Right atrium auricular region (tissue), 2 donors: ENCODE measurements around the gene AATK. TPM values are rescaled to one million over a fixed set of nuclear protein-coding genes. Genes with fewer than 3 reads are reported as not detected.

Source experiments
- DNase-seq: peaks from one replicate; pipeline ENCODE4 v3.0.0-alpha.2; 2019; ENCODE audit warnings: low spot score
- H3K27ac ChIP-seq, 2 donors: fragments of 200-600 bp; sonication (generic); 1 replicate in 1 of 2; 2 replicates in 1 of 2; pipeline ENCODE4 v1.5.1; 2016 to 2019
- H3K27me3 ChIP-seq, 2 donors: fragments of 200-600 bp; sonication (generic); one replicate each; pipeline versions ENCODE4 v1.5.1 to v1.6.0; 2017 to 2019
- H3K36me3 ChIP-seq: fragments of 200-600 bp; sonication (generic); one replicate; pipeline ENCODE4 v1.5.1; 2016
- H3K4me1 ChIP-seq, 2 donors: fragments of 200-600 bp; sonication (generic); one replicate each; pipeline versions ENCODE4 v1.5.1 to v1.6.0; 2017 to 2019
- H3K4me3 ChIP-seq, 2 donors: fragments of 200-600 bp; sonication (generic); 1 replicate in 1 of 2; 2 replicates in 1 of 2; pipeline ENCODE4 v1.5.1; 2017 to 2019; ENCODE audit warnings: mild to moderate bottlenecking in 1 of 2, moderate library complexity in 1 of 2
- H3K9me3 ChIP-seq, 2 donors: fragments of 200-600 bp; sonication (generic); one replicate each; pipeline ENCODE4 v1.5.1; 2019
- total RNA-seq, 2 donors: library from RNA; depleted of rRNA; stranded (reverse); fragments of >200 nt; gene quantifications; one replicate each; pipeline ENCODE4 v1.1.0, GENCODE V29; 2016
- TF ChIP-seq, protein P1 (sequence below), 2 donors: fragments of 200-600 bp; sonication (generic); IDR thresholded peaks; one replicate each; pipeline ENCODE4 v1.5.1; 2019; ENCODE audit warnings: antibody characterized with exemption in 2 of 2

The AATK gene
- total RNA-seq, 2 donors from 2014 or later: 5.4 to 6.5 TPM

DNA sequence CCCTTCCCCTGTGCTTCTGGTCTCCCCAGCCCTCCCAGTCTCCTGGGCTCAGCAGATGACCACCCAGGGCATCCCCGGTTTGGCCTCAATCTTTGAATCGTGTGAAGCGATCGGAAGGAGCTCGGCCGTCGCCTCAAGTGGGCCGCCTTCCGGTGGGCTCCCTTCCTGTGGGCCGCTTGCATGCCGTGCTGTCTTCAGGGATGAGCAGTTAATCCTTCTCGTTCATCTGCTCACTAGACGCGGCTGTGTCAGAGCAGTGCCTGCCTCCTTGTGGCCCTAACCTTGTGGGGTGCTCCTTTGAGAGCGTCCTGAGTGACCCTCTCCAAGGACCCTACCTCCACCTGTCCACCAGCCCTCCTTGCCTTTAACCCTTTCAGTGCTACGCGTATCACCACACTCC lies 90.7 kb downstream of the AATK start:
- no peak for DNase-seq
- H3K4me1 ChIP-seq: peaks cover 0 to 14% of the 10 kb centered on the region in 2 donors
- no peaks in the 10 kb centered on the region for H3K9me3 ChIP-seq
- H3K4me3 ChIP-seq: no peak overlapping the region
- peaks cover 8% of the 10 kb centered on the region for H3K36me3 ChIP-seq
- no peak overlapping the region for H3K27ac ChIP-seq
- TF ChIP-seq, protein P1, sequence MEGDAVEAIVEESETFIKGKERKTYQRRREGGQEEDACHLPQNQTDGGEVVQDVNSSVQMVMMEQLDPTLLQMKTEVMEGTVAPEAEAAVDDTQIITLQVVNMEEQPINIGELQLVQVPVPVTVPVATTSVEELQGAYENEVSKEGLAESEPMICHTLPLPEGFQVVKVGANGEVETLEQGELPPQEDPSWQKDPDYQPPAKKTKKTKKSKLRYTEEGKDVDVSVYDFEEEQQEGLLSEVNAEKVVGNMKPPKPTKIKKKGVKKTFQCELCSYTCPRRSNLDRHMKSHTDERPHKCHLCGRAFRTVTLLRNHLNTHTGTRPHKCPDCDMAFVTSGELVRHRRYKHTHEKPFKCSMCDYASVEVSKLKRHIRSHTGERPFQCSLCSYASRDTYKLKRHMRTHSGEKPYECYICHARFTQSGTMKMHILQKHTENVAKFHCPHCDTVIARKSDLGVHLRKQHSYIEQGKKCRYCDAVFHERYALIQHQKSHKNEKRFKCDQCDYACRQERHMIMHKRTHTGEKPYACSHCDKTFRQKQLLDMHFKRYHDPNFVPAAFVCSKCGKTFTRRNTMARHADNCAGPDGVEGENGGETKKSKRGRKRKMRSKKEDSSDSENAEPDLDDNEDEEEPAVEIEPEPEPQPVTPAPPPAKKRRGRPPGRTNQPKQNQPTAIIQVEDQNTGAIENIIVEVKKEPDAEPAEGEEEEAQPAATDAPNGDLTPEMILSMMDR (IDR thresholded peaks at IDR 0.05): no peak
- no peaks in the 10 kb centered on the region for H3K27me3 ChIP-seq

- no peak overlapping the region for H3K4me3 ChIP-seq
- H3K9me3 ChIP-seq: no peaks in the 10 kb centered on the region
- TF ChIP-seq, protein P1 (IDR thresholded peaks at IDR 0.05): no peak
- DNase-seq: no peak
- H3K4me1 ChIP-seq: peaks cover 0 to 9% of the 10 kb centered on the region in 2 donors
- peaks cover 8% of the 10 kb centered on the region for H3K36me3 ChIP-seq
- no peak overlapping the region for H3K27ac ChIP-seq
- no peaks in the 10 kb centered on the region for H3K27me3 ChIP-seq
Measured at GRCh38 chr17:81074875-81075274, 91.1 kb downstream of the AATK start.

- TF ChIP-seq, protein P1 (IDR thresholded peaks at IDR 0.05): no peak
- no peak for DNase-seq
Measured at GRCh38 chr17:81073967-81074839, 91.8 kb downstream of the AATK start.

DNA sequence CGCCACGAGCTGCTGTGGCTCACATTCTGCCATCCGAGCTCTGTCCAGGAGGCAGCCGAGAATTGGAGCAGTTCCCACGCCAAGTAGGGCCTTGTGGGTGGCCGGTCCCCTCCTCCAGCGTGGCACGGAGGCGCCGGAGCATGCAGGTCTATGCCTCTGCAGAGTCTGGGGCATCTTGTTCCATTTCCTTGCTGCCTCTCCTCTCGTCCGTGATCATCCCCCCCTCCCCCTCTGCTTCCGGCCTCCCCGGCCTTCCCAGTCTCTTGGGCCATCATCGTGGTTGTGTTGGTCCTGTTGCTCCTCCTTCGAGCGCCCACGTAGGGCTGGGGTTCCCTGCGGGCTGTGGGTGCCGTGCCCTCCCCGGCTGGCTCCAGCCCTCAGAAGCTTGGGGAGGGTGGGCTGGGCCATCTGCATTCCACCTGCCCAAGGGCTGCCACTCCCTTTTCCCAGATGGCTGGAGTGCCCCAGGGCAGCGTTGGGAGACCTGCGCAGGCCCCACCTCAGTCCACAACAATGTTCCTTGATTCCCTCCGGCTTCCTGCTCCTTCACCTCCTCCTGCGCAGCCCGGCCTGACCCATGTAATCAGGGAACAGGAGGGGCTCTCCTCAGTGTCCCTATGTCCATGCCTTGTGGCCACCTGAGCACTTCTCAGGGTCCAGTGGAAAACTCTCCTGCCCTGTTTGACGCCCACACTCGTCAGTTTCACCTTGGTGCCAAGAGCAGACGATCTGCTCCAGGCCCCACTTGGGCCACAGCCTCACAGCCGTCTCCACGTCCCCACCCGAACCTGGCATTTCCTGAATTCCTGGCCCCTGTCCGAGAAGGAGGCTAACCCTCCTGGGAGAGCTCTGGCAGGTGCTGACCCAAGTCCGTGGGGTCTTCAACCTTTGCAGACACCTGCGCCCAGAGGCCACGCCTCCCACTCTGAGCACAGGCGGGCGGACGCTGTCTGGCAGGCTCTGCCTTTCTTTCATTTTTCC lies 94.0 kb downstream of the AATK start:
- H3K4me3 ChIP-seq: no peak overlapping the region
- TF ChIP-seq, protein P1 (IDR thresholded peaks at IDR 0.05): no peak
- H3K36me3 ChIP-seq: peaks cover 8% of the 10 kb centered on the region
- DNase-seq: no peak
- no peaks in the 10 kb centered on the region for H3K27me3 ChIP-seq
- no peaks in the 10 kb centered on the region for H3K9me3 ChIP-seq
- H3K27ac ChIP-seq: no peak overlapping the region
- H3K4me1 ChIP-seq: peaks cover 0 to 18% of the 10 kb centered on the region in 2 donors

More at GRCh38 chr17:81073967-81074839, 91.8 kb downstream of the AATK start:
- Histone ChIP-seq H3K36me3 (peaks cover 8% of the 10 kb centered on the region), H3K4me1 (peaks cover 0 to 8% of the 10 kb centered on the region in 2 donors), H3K27ac (no peak overlapping the region), H3K9me3 (no peaks in the 10 kb centered on the region), H3K4me3 (no peak overlapping the region), H3K27me3 (no peaks in the 10 kb centered on the region)

DNA sequence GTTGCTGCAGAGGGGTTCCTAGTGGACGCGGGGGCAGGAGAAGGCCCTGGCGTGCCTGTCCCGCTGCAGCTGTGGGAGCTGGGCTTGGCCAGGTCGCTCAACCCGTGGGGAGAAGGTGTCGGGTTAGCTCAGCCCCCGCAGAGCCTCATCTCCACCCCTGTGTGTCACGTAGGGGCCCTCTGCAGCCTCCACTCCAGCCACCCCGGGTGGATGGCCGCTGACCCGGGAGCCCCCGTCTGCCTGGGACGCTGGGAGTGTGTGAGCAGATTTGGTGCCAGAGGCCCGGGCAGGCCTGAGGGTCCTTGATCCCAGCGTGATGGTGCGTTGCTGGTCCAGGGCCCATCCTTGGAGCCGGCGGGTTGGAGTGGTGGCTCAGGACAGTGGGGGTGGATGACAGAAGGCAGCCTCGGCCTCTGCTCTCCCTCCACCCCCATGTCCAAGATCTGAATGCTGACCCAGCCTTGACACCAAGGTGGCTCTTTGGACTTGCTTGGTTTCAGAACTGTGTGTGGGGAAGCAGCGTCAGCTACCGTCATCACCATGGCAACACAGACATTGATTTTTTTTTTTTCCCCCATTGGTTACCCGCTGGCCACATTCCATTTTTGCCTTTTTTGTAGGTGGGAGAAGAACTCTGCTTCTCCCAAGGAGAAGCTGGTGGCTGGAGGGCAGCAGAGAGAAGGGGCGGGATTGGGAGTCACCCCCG lies 95.3 kb downstream of the AATK start:
- no peaks in the 10 kb centered on the region for H3K36me3 ChIP-seq

More for the DNA sequence above, 95.3 kb downstream of the AATK start:
- no peaks in the 10 kb centered on the region for H3K9me3 ChIP-seq
- TF ChIP-seq, protein P1 (IDR thresholded peaks at IDR 0.05): no peak
- H3K27ac ChIP-seq: no peak overlapping the region
- H3K4me3 ChIP-seq: no peak overlapping the region
- peaks cover 0 to 31% of the 10 kb centered on the region in 2 donors for H3K4me1 ChIP-seq
- no peaks in the 10 kb centered on the region for H3K27me3 ChIP-seq
- no peak for DNase-seq
